ENCODE results near the gene P2RY6. TPM values are rescaled to one million over a fixed set of nuclear protein-coding genes. Genes with fewer than 3 reads are reported as not detected.

The P2RY6 gene
- total RNA-seq, 1 donor from 2014 or later, result 1.1 TPM

DNA sequence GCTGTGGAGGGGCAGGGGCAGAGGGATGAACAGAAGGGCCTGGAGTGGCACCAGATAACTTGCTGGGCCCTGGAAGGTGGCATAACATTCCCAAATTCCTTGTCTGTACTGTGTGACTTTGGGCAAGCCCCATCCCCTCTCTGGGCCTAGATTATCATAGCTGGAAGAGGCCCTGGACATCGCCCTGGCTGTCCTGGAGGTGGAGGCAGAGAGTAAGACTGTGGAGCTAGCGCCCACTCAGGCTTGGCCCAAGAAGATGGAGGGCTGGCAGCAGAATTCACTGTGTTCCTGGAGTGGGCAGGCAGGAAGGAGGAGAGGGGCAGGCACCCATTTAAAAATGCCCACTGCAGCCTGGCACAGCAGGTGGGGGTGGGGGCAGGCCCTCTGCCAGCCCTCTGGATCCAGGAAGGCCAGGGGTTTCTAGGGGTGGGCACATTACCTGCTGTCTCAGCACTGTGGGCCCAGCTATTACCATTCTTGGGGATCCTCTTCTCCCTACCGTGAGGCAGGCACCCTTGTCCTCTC lies 58.5 kb downstream of the P2RY6 start:
- no peak for DNase-seq (ENCODE audit: extremely low read depth, low read depth, low spot score)

DNA sequence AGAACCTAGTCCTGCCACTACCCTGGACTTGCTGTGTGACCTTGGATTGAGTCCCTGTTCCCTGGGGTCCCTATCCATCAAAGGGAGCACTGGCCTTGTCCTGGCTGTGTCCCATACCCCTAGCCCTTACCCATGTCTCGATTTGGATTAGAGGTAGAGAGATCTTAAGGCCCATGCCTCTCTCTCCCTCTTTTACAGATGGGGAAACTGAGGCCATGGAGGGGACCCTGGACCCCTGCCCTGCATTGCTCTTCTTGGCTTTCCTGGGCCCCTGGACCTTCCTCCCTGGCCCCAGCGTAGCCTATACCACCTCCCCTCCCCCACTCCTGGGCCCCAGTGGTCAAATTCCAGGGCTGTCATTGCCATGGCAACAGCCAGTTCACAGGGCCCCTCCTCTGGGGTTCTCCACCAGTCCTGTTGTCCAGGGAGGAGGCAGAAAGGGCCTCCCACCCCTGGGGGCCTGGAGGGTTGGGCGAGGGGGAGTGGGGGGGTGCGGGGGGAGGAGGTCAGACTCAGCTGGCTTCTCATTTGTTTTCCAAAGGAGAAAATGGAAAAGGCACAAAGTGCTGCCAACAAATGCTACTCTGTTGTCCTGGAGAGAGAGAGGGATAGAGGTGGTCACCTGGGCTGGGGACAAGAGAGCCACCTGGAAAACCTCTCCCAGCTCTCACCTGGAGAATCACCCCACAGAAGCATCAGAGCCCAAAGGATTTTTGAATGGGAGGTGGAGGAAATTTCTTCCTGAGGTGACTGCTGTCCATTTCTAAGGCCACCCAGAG lies 59.2 kb downstream of the P2RY6 start:
- DNase-seq (ENCODE audit: extremely low read depth, low read depth, low spot score), result no peak

DNA sequence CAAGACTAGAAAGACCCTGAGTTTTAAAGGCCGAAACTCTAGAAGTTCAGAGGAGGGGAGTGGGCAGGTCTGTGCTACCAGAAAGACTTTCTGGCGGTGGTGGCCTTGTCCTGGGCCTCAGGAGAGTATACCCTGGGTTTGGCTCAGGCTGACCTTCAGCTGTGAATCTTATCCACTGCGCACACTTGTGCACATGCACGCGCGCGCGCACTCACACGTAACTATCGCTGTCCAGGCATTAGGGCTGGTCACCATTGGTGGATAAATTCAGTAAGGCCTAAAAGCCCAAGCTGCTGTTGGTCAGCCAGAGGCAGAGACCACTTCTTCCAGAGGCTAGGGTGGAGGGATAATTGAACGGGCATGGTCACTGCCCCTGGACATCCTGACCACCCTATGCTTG lies 61.0 kb downstream of the P2RY6 start:
- no peak for DNase-seq (ENCODE audit: extremely low read depth, low read depth, low spot score)

DNA sequence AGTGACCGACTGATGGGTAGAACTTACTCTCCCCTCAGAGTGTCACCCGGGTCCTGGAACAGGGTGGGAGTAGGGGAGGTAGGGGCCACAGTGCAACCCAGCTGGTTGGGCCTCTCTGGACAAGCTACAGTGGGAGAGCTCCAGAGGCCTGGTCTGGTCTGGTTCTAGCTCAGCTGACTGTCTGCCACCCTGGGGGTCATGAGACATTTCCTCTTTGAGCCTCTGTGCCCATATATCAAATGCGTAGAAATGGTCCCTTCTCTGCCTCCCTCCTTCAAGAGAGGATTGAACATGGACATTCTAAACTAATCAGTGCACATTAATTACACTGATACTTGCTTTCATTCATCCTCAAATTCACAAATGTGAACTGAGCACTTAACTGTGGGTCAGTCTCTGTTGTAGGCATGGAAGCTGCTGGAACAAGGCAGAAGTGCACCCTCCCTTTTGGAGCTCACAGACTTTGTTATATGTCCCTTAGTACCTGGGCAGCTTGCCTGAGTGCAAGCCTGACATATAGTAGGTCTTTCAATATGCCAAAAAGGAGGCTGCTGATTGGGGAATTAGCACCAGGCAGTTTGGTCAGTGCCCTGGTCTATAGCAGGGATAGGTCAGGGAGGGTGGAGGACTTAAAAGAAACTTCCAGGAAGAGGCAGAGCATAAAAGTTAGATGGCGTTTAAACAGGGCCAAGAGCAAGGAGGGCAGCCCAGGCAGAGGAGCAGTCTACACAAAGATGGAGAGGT lies 61.7 kb downstream of the P2RY6 start:
- no peak for DNase-seq (ENCODE audit: extremely low read depth, low read depth, low spot score)

DNA sequence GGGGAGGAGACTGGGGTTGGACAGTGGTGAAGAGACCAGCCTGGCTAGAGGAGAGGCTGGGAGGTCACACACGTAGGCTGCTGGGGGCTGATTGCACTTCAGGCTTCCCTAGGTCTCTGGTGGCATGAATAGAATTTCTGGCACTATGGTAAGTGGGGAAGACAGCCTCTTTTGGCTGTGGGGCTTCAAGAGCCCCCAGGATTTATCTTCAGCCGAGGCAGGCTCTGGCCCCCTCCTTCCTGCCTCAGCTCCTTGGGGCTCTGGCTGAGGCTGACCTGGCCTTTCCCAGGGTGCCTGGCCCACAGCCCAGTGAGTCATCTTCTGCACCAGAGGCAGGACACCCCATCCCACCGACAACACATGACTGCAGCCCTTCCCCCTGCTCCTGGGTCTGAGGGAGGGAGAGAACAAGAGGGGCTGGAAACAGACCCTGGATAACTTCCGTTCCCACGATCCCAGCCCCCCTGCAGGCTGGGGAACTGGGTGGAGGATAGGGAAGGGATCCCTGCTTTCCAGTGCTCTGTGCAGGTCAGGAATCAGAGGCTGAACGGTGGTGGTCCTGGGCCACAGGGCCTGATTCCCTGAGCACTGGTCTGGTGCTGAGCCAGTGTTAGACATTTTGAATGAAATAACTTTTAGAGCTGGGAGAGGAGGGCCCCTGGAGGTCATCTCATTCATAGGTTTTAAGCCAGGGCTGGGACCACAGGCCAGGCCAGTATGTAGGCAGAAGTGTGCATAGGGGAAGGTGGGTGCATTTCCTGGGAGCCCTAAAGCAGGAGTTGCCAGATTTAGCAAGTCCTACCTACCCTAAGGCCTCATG lies 62.5 kb downstream of the P2RY6 start:
- DNase-seq (ENCODE audit: extremely low read depth, low read depth, low spot score), result no peak

DNA sequence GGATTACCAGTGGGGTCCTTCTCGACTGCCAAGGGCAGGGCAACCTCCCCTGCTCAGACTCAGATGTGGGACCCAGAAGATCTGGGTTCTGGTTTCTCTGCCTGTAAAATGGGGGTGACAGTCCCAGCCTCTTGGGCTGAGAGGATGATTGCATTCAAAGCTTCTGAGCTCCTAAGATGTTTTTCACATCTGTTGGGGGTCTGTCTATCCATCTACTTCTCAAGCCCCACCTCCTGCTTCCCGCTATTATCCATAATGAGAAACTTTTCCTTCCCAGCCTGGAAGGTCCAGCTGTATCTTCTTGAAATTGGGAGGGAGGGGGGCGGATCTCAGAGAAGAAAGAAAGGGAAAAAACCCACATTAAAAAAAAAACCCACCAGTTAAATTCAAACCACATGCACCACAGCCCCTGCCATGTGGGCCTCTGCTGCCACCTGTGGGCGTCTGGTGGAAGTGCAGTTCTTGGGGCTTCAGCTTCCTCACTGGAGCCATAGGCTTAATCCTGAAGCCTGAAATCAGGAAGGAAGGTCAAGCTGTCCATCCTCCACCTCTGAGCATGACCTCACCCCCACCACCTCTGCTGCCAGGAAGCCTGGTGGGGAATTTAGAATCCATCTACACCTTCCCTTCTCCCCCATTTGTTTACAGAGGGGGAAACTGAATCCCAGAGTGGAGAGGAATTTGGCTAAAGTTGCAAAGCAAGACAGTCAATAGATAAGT lies 63.2 kb downstream of the P2RY6 start:
- DNase-seq (ENCODE audit: extremely low read depth, low read depth, low spot score), result no peak

DNA sequence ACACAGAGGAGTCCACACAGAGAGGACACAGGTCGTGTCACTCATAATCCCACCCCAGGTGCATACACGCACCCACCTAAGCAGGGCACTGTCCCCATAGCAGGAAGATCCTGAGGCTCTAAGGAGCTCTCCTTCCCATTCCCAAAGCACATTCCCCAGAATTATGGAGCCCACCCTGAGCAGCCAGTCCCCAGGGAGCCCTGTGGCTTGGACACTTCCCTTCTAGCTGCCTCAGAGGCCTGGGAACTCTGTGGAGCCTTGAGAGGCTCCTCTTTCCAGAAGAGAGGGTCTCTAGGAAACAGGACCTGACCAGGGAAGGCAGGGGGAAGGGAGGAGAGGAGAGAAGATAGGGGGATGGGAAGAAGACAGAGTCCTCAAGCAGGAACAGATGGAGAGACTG lies 65.7 kb downstream of the P2RY6 start:
- DNase-seq (ENCODE audit: extremely low read depth, low read depth, low spot score), result no peak

DNA sequence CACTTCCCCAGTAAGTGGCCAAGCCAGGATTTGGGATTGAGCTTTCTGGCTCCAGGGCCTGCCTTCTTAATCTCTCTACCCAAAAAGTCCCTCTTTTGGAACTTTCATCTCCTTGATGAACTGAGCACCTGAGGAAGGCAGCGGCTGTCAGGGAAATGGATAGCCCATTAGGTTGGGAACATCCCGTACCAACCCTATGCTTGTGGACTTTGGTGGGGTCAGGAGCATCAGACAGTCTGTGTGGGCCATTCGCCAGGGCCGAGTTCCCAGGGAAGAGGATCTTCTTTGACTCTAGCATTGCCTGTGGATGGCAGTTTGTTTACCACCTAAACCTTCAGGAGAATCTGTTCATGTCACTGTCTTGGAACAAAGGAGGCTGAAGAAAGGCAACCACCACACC lies 66.1 kb downstream of the P2RY6 start:
- no peak for DNase-seq (ENCODE audit: extremely low read depth, low read depth, low spot score)

DNA sequence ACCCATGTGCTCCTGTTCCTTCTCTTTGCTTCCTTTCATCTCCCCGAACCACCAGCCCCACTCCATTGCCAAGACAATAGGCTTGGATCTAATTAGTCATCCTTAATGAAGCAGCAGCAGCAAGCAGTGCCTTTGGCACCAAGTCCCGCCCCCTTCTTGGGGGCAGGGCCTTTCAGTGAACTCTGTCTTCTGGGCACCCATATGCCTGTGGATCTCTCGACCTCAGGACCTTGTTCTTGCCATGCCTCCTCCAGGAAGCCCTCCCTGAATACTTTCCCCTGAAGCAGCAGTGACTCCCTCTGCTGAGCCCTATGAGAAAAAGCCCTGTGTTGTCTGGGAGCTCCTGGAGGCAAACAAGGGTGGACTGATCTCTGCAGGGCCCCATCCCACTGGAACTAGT lies 68.0 kb downstream of the P2RY6 start:
- no peak for DNase-seq (ENCODE audit: extremely low read depth, low read depth, low spot score)

DNA sequence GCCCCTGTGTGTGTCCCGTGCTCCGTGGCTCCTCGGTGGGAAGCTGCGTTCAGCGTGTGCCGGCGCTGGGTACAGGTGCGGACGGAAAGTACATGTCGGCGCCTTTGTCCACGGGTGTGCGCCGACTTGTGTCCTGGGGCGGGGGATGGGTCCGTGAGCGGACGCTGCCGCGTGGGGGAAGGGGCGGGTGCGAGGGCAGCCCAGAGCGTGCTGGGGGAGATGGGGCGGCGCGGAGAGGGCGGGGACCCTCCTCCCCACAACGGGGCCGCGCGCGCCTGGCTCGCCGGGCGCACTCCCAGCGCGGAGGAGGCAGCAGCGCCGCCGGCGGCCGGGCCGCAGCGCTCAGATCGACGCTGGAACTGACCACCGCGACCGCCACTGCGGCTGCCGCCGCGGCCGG lies 70.5 kb downstream of the P2RY6 start:
- DNase-seq (ENCODE audit: extremely low read depth, low read depth, low spot score), result no peak

DNA sequence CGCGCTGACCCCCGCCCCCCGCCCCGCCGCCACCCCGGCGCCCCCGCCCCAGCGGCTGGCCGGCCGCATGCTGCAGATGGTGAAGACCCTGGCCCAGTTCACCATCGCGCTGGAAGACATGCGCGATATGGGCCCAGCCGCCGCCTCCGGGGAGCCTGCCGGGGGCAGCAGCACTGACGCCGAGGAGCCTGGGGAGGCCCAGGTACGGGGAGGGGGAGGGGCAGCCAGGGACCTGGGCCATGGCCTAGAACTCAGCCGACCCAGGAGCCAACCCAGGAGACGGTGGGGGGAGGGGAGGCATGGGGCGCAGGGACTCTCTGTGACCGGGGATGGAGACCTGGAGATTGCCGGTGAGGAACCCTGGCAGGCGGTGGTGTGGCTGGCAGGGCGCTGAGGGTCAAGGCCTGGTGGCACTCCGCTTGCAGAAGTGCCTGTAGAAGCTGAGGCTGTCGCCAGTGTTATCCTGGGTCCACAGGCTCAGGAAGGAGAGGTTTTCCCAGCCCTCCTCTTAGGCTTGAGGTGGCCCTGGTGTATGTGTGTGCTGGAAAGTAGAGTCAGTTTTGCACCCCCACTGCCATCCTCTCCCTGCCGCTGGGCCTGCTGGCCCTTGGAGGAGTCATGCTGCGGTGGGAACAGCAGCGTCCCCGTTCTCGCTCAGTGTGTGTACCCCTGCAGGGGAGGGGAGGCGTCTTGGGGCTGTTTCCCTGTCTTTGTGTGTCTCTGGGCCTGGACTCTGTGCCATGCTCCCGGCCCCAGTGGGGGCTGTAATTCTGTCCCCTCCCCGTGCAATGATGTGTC lies 71.1 kb downstream of the P2RY6 start:
- DNase-seq (ENCODE audit: extremely low read depth, low read depth, low spot score), result no peak

DNA sequence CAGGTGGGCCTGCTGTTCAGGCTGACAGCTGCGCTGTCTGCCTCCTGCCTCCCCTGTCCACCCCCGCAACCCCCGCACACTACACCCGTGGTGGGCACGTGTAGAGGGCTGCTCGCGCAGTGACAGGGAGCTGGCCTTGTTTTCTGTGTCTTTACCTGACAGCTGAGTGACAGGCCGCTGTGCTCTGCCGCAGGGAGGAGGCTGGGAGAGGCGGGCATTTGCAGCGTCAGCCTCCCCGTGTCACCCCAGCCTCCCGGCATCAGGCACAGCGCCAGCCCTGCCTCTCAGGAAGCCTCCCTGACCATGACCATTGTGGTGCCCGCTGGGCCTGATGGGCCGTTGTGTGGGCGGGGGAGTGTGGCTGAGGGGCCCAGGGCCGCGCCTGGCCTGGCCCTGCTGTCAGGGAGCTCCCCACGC lies 72.1 kb downstream of the P2RY6 start:
- no peak for DNase-seq (ENCODE audit: extremely low read depth, low read depth, low spot score)

DNA sequence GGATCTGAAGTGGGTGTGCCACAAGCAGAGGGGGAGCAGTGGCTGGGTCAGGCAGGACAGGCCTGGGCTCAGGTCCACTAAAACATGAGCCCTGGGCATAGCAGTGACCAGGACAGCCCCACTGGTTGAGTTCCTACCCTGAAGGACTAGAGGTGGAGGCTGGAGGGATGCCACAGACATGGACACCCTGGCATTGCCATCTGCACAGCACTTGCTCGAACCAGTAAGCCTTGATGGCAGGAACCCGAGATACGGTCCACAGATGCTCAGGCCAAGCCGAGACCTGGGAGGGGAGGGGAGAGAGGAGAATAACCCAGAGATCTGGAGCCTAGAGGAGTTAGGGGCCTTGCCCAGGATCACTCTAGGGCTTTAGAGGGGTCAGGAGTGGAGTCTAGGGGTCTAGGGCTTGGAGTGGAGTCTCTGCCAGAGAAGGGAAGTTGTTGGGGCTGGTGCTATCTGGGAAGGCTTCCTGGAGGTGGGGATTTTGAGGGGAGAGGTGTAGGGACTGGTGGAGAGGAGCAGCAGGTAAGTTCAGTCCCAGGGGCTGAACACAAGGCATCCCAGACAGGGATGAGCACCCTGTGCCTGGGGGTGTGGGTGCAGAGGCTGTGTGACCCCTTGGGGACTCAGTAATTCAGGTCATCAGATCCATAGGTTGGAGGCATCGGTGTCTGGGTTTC lies 73.5 kb downstream of the P2RY6 start:
- DNase-seq (ENCODE audit: extremely low read depth, low read depth, low spot score), result no peak

DNA sequence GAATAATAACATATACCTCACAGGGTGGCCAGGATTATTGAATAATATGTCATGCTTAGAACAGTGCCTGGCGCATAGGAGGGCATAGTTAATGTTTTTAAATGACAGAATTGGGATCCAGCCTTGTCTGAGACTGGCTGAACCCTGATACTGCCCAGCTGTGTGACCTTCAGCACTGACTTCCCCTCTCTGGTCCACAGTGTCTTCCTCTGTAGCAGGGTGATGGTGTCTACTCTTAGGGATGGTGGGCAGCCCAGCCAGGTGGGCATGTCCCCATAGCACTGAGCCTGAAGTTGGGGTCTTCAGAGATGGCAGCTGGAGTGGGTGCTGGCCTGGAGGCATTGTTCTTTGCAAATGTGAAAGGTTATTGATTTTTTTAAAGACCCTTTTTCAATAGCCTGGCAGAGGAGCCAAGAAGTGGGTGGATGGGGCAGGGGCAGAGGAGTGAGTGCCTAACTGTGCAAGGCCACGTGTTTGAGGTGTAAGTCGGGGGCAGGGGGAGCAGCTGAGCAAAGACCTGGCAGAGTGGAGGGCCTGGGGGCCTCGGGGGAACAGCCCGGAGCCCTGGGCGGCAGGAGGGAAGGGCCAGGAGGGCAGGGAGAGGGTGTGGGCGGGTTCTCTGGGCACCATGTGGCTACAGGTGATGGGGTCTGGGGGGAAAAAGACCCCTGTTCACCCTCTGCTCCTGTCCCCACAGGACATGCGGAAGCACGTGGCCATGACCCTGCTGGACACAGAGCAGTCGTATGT lies 74.2 kb downstream of the P2RY6 start:
- no peak for DNase-seq (ENCODE audit: extremely low read depth, low read depth, low spot score)

DNA sequence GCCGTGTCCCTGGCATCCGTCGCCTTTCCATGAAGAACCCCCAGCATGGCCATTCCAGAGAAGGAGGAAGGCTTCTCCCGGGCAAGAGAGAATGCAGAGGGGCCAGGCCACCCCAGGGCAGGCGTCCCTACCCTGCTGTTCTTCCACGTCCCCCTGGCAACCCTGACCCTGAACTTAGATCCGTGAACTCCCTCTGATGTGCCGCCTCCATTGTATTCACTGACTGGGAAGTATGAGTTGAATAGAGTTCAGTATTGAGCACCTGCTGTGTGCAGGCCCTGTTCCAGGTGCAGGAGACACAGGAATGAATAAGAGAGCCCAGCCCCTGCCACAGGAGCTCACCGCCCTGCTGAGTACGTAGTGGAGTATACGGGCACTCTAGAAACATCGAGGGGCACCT lies 74.9 kb downstream of the P2RY6 start:
- DNase-seq (ENCODE audit: extremely low read depth, low read depth, low spot score), result no peak

Measured in glomerular endothelial cell (primary cell).